HG03432 (cell line): Measurements from ENCODE around the gene VKORC1L1.
A peak's percentile ranks its signal among the peaks of the same experiment; 100 is the strongest.
"Not testable (repeated sequence)": the region's sequence is repeated elsewhere in the genome, so short reads cannot be mapped to it uniquely, and the experiment has no call there.

Experiments used
- ATAC-seq: cut with Tn5 transposase; IDR thresholded peaks from one replicate; pipeline ENCODE4 v1.9.1; 2021; ENCODE audit warnings: mild to moderate bottlenecking, moderate library complexity; ENCODE audit not compliant: unreplicated experiment

VKORC1L1 gene

DNA sequence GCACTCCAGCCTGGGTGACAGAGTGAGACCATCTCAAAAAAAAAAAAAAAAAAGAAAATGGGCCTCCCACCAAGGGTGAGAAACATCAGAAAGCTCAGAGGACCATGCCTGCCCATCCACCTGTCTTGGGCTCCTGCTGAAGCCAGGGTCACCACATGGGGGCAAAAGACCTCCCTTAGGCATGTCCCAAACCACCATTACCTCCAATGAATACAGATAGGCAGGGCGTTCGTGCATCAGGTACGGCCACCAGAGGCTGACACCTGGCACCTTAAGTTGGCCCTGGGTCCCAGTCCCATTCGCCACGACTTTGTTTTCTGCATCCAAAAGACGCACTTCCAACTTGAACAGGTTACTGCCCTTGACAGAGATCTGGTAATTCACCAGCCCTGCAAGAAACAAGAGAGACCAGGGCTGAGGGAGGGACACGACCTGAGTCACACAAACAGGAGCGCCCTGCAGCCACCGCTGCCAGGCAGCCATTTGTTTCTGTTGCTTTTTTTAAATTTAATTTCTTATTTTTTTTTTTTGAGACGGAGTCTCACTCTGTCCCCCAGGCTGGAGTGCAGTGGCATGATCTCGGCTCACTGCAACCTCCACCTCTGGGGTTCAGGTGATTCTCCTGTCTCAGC, 103.1 kb downstream of the VKORC1L1 start:
- ATAC-seq: no peak

DNA sequence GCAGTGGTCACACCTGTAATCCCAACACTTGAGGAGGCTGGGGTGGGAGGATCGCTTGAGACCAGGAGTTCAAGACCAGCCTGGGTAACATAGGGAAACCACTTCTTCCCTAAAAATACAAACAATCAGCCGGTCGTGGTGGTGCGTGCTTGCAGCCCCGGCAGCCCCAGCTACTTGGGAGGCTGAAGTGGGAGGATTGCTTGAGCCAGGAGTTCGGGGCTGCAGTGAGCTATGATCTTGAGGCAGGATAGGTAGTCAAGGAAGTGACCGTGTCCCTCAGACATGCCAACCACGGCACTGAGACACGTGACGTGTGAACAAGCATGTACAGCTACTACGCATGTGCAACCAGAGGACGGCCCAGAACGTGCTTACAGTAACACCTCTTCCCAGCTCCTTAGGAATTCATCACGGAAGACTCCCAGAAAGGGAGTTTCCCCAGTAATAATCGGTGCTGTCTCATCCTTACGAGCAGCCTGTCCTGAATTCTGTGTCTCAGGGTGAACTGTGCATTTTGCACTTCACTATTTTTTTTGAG, 103.9 kb downstream of the VKORC1L1 start:
- ATAC-seq: no peak

DNA sequence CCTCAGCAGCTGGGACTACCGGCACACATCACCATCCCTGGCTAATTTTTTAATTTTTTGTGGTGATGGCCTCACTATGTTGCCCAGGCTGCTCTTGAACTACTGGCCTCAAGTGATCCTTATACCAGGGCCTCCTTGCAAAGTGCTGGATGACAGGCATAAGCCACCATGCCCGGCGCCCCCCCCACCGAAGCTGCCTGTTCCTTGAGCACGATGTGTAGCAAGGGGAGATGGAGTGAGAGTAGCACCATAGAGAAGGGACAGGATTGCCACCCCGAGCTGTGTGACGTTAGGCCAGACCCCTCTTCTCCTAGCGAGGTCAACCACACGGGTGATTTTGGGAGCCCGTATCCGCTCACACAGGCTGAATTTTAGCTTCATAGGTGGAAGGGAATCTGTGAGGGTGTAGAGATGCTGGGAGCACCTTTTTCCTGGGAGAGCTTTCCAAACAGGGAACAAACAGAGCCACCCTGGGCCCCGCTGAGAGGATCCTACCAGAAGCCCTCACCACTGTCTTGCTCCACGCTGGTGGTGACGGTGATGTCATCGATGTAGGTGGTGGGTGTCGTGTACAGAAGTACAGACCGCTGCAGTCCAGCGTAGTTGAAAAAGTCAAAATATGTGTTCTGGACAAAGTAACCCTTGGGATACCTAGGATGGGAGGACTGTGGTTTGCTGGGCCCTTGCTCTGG, 106.2 kb downstream of the VKORC1L1 start:
- ATAC-seq: no peak

DNA sequence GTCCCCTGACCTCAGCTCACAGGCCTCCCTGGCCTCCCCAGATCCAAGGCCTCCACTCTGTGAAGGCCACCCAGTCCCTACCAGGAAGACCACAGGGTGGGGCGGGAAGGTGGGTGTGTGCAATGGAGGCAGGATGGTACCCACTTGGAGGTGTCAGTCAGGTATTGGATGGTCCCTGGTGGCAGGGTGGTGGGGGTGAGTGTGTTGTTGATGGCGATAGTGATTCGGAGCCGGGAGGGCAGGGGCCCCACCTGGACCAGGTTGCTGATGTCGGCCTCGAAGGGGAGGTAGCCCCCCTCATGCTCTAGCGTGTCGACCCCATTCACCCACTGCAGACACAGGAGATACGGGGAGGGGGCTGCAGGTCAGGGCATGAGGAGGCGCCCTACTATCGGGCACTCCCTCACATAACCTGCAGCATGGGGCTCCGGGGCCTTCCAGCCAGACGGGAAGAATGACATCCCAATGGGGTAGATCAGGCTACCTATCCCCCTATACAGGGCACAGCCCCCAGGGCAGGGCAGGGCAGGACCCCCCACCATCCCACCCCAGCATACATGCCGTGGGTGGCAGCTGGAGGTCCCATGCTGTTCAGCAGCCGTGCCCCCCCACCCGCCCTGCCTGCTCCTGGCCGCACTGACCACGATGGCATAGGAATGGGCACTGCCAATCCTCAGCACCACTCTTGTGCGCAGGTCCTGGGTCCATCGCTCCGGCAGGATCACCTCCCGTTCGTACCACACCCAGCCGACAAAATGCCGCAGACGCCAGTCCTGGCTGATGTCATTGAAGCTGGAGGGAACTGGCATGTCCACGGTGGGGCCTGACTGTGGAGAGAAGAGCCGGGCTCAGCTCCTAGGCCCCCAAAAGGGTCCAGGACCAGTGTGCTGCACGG, 107.0 kb downstream of the VKORC1L1 start:
- no peak for ATAC-seq

DNA sequence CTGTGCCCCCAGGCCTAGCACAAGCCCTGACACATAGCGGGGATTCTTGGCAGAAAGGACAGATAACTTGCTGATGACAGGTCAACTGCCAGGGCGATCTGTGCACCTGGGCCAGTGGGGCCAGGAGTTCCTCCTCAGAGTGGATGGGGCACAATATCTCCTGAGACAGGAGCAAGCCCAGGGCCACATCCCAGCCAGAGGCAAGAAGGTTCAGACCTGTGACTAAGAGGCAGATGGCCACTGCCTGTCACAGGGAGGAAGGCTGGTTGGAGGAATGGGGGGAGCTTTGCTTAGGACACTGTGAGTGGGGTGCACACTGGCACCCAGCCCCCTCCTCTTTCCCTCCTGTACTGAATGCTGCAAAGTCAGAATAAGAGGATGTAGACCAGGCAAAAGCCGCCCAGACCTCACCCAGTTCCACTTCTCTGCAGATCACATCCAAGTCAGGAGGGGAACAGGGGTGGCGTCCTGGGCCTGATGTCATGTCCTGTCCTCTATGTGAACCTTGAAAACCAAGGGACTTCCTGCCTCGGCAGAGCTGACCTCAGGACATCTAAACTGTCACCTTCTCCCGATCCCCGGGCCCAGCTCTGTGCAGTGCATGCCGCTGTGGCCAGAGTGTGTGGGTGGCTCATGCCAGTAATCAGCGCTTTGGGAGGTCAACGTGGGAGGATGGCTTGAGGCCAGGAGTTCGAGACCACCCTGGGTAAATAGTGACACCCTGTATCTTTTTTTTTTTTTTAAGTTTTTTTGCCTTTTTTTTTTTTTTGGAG, 107.8 kb downstream of the VKORC1L1 start:
- peak; percentile 70 for ATAC-seq

DNA sequence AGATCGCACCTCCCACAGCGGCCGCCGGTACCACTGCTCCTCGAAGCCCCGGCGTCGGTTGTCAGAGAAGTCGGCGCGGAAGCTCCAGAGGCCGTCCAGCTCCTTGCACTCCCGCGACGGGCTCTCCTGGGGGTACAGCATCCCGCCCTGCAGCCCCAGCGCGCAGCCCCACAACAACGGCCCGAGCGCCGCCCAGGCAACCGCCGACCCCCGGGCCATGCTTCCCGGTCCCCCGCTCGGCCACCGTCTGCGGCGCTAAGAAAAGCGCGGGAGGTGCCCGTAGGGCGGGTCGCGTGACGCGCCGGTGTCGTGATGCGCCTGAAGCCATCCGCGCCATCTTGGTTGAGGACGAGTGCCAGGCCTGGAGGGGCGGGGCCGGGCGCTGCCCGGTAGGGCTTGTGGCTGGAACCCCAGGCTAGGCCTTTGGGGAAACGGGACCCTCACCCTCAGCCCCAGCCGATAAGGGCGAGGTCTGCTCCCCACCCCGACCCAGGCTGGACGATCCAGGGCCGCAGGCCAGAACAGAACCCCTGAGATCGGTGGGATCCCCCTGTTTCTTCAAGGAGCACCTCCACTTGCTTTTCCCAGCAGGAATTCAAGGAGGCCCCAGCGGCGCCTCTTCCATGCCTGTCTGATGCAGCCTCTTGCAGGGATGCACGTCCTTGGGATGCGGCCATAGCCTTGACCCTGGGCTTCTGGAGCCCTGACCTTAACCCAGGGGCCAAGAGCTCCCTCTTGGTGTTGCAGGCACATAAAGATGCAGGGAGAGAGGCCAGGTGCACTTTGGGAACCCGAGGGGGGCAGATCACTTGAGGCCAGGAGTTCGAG, 109.3 kb downstream of the VKORC1L1 start, which contains the start of gene GUSB:
GUSB (minus strand) TSS at position 249 of the 828 bp plus-strand sequence; CDS start at position 219, 30 bp downstream.
- ATAC-seq: peak; percentile 90

DNA sequence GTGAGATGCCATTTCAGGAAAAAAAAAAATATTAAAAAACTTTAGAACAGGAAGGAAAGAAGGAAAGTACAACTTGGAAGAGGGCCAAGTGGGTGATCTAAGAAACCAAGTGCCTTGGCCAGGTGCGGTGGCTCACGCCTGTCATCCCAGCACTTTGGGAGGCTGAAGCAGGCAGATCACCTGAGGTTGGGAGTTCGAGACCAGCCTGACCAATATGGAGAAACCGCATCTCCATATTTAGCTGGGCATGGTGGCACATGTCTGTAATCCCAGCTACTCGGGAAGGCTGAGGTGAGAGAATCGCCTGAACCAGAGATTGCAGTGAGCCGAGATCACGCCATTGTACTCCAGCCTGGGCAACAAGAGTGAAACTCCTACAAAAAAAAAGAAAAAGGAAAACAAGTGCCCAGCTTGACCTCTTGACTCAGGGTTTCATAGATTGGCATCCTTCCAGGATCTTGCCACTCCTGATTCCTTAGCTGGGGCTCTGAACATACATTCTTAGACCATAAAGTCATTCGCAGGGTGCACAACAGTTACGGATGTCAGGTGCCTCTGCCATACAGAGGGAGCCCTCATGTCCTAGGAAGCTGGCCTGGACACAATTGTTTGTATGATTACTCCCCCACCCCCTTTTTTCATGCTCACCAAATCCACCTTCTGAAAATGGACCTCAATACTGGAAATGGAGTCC, 111.2 kb downstream of the VKORC1L1 start:
- no peak for ATAC-seq

DNA sequence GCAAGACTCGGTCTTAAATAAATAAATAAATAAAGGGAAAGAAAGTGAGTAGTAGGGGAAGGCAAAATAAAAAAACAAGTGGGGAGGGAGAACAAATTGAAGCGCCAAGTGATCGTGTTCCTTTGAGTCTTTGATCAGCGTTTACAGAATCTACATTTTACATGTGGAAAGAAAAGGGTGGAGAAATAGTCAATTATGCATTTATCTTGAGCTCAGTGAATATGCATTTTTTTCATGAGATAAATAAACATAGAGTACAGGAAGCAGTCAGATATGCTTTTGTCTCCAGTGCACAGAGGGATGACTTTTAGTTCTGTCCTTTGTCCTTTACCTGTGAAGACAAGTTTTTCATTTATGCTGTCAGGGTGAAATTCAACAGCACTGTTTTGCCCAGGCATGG, 115.2 kb downstream of the VKORC1L1 start:
- no peak for ATAC-seq

DNA sequence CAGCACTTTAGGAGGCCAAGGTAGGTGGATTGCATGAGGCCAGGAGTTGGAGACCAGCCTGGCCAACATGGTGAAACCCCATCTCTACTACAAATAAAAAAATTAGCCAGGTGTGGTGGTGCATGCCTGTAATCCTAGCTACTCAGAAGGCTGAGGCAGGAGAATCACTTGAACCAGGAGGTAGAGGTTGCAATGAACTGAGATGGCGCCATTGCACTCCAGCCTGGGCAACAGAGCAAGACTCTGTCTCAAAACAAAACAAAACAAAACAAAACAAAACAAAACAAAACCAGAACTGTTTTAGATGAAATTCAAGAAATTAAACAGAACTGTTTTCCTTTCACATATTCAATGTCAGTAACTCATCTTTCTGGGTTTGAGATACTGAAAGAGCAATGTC, 115.6 kb downstream of the VKORC1L1 start:
- ATAC-seq: not testable (repeated sequence)

DNA sequence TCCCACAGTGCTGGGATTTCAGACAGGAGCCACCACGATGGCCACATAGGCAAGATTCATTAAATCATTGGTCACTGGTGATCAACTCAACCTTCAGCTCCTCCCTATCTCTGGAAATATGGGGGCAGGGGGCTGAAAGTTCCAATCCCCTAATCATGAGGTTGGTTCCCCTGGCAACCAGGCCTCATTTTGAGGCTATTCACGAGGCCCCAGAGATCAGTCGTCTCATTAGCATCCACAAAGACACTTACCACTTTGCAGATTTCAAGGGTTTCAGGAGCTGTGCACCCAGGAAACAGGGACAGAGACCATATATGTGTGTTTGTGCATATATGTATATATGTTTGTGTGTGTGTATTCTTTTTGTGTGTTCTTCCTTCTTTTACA, 116.8 kb downstream of the VKORC1L1 start:
- ATAC-seq: no peak

DNA sequence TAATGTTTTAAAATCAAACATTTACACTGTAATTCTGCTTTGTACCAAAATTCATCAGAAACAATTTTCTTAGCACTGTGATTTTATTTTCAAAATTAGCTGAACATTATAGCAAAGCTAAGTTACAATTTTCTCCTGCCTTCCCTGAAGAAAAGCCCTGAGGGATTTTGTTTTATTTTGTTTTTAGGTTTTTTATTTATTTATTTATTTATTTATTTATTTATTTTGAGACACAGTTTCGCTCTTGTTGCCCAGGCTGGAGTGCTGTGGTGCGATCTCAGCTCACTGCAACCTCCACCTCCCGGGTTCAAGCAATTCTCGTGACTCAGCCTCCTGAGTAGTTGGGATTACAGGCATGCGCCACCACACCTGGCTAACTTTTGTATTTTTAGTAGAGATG, 119.0 kb downstream of the VKORC1L1 start:
- ATAC-seq: not testable (repeated sequence)

DNA sequence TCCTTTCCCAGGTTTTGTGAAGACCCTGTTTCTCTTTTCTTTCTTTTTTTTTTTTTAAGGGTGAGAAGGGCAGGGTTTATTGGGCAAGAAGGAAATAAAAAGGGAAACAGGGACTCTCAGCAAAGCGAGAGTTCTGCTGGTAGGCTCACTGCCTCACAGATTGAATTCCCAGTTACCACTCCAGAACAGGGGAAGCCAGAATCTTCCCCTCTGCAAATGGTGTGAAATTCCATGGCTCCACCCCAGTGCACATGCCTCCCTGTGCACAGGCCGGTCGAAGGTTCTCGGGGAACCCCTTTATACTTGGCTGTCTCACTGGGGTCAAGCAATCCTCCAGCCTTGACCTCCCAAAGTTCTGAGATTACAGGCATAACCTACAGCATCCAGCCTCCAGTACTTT, 119.7 kb downstream of the VKORC1L1 start:
- ATAC-seq: no peak

DNA sequence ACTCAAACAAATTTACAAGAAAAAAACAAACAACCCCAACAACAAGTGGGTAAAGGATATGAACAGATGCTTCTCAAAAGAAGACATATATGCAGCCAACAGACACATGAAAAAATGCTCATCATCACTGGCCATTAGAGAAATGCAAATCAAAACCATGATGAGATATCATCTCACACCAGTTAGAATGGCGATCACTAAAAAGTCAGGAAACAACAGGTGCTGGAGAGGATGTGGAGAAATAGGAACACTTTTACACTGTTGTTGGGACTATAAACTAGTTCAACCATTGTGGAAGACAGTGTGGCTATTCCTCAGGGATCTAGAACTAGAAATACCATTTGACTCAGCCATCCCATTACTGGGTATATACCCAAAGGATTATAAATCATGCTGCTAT, 122.1 kb downstream of the VKORC1L1 start:
- ATAC-seq: not testable (repeated sequence)

DNA sequence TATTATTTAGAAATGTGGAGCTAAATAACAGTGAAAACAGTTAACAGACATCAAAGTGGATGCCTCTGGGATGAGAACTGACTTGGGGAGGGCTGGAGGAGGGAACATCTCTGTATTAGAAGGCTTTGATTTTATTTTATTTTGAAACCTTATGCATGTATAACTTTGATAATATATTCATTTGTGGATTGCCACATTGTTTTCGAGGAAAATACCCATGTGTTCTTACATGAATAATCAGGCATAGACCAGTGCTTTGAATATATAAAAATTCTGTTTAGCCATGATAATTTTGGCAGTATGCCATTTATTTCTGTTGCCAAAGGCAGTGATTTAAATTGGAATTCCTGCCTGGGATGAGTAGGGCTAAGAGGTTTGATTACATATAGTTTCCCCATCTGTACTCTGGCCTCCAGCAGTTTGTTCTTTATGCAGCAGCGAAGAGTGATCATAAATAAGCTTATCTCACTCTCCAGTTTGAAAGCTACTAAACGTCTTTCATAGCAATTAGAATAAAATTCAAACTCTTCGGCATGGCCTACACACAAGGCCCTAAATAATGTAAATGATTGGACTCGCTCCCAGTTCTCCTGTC, 128.0 kb downstream of the VKORC1L1 start:
- not testable (repeated sequence) for ATAC-seq

DNA sequence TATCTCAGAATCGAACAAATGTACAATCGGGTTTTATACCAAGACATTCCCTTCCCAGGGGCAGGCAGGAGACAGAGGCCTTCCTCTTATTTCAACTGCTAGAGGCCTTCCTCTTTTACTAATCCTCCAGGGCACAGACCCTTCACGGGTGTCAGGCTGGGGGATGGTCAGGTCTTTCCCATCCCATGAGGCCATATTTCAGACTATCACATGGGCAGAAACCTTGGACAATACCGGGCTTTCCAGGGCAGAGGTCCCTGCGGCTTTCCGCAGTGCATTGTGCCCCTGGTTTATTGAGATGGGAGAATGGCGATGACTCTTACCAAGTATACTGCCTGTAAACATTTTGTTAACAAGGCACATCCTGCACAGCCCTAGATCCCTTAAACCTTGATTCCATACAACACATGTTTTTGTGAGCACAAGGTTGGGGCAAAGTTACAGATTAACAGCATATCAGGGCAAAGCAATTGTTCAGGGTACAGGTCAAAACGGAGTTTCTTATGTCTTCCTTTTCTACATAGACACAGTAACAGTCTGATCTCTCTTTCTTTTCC, 132.3 kb downstream of the VKORC1L1 start:
- not testable (repeated sequence) for ATAC-seq

DNA sequence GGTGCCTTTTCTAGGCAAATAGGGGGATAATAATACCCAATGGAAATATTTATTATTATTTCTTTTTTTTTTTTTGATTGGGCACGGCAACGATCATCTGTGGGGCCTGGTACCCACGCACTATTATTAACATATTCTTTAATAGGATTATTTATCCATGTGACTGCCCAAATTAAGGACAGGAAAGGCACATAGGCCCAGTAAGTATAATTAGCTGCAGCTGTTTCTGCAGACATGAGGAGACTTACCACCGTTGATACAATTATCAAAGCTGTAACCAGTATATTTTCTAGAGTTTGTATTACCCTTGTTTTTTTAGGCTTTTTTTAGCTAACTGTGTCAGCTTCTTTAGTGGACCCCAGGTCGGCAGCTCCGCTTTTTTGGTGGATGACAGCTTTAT, 134.4 kb downstream of the VKORC1L1 start:
- no peak for ATAC-seq
